Measurements from ENCODE around the gene UBAP1. TPM values are rescaled to one million over a fixed set of nuclear protein-coding genes. Genes with fewer than 3 reads are reported as not detected.
"Not testable (repeated sequence)": the region's sequence is repeated elsewhere in the genome, so short reads cannot be mapped to it uniquely, and the experiment has no call there.

UBAP1 gene
- polyA plus RNA-seq, 1 experiment, result 56.7 TPM

DNA sequence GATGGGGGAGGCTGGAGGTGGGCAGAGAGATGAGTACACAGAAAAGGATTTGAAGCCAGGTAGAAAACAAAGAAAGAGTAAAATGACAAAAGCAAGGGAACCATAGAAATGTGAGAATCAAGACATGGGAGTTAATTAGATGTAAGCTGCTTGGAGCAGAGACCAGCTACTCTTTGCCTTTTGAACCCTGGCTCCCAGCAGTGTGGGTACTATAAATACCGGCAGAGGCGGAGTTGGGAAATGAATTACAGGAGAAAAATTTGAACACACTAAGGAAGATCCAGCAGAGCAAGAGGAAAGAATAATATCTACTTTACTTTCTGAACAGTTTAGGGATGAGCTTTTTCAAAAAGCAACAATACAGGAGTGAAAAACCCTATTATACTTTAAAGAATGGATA is 113.7 kb downstream of the UBAP1 start:
- Histone ChIP-seq H3K9me3 (ENCODE audit: control insufficient read depth, insufficient read depth, low read length) (no peaks in the 10 kb centered on the region), H3K4me3 (ENCODE audit: low read depth, low read length) (no peak overlapping the region), H3K27ac (ENCODE audit: low read depth, low read length) (no peak overlapping the region), H3K27me3 (ENCODE audit: control insufficient read depth, insufficient read depth, low read length) (no peaks in the 10 kb centered on the region)
- ChIA-PET POLR2A (no interaction called here), CTCF (interaction anchor here (1.6 kb wide), 1 partner anchor 35 kb away, joined by 4 read pairs; no protein-coding TSS in a partner anchor)
- no peak for TF ChIP-seq CTCF (IDR thresholded peaks at IDR 0.05; ENCODE audit: low read depth, low read length)
- no peak for DNase-seq (ENCODE audit: low read depth, low spot score)

- CTCF ChIA-PET, result interaction anchor here (0.7 kb wide), 1 partner anchor 163 kb away, joined by 7 read pairs; no protein-coding TSS in a partner anchor
- not testable (repeated sequence) for H3K4me3 ChIP-seq (ENCODE audit: low read depth, low read length); H3K27me3 ChIP-seq (ENCODE audit: control insufficient read depth, insufficient read depth, low read length); DNase-seq (ENCODE audit: low read depth, low spot score); H3K9me3 ChIP-seq (ENCODE audit: control insufficient read depth, insufficient read depth, low read length); H3K27ac ChIP-seq (ENCODE audit: low read depth, low read length)
- POLR2A ChIA-PET, result interaction anchor here (0.7 kb wide), 1 partner anchor 49 kb away, joined by 7 read pairs; no protein-coding TSS in a partner anchor
Measured at GRCh38 chr9:34301064-34301463, 122.2 kb downstream of the UBAP1 start.

Small RNA genes within 50 kb of the gene (small RNA-seq; reads per million reads assigned to genes)
- gene AL353662.3 (ENCODE audit: insufficient read length, low read depth) (not detected), gene RNA5SP282 (ENCODE audit: insufficient read length, low read depth) (not detected), gene RNU2-50P (ENCODE audit: insufficient read length, low read depth) (not detected)

Other genes with a start within 250 kb of the UBAP1 start
- gene UBAP2, start 130.2 kb upstream of the UBAP1 start, polyA plus RNA-seq (2011; rRNA removed), result 17.5 and 18.2 TPM in 2 replicates
- gene DCAF12, start 52.3 kb upstream of the UBAP1 start, polyA plus RNA-seq (2011; rRNA removed), result 27.8 and 29.4 TPM in 2 replicates
- 0.62 and 0.77 TPM in 2 replicates for gene KIF24, start 150.2 kb downstream of the UBAP1 start, polyA plus RNA-seq (2011; rRNA removed)
- 41.5 and 44.8 TPM in 2 replicates for gene NUDT2, start 150.5 kb downstream of the UBAP1 start, polyA plus RNA-seq (2011; rRNA removed)
- 0.19 and 0.22 TPM in 2 replicates for gene MYORG, start 197.9 kb downstream of the UBAP1 start, polyA plus RNA-seq (2011; rRNA removed)